Gastroesophageal sphincter (tissue), 4 donors: ENCODE data around the gene COL5A2. TPM values are rescaled to one million over a fixed set of nuclear protein-coding genes. Genes with fewer than 3 reads are reported as not detected.

Source experiments
- ATAC-seq: fragments of 150-250 bp; one replicate; pipeline ENCODE4 v1.9.1; 2016; ENCODE audit warnings: mild to moderate bottlenecking, moderate library complexity
- H3K27ac ChIP-seq, 4 donors: fragments of 200-600 bp; sonication (generic) in 3 of 4; 1 replicate in 3 of 4; 2 replicates in 1 of 4; pipeline ENCODE4 v1.5.1; 2016 to 2019
- H3K27me3 ChIP-seq: fragments of 200-600 bp; sonication (generic); one replicate; pipeline ENCODE4 v1.5.1; 2019
- H3K36me3 ChIP-seq, 2 donors: fragments of 200-600 bp; sonication (generic); one replicate each; pipeline ENCODE4 v1.5.1; 2019; ENCODE audit warnings: control low read depth in 1 of 2
- H3K4me1 ChIP-seq, 3 donors: fragments of 200-600 bp; sonication (generic); 1 replicate in 2 of 3; 2 replicates in 1 of 3; pipeline ENCODE4 v1.5.1; 2016 to 2019; ENCODE audit warnings: control low read depth in 2 of 3
- H3K4me3 ChIP-seq, 2 donors: fragments of 200-600 bp; sonication (generic); one replicate each; pipeline ENCODE4 v1.5.1; 2019; ENCODE audit warnings: mild to moderate bottlenecking in 1 of 2, moderate library complexity in 1 of 2
- H3K9me3 ChIP-seq, 3 donors: fragments of 200-600 bp; sonication (generic); one replicate each; pipeline ENCODE4 v1.5.1; 2017 to 2019; ENCODE audit warnings: control low read depth in 2 of 3
- CTCF ChIP-seq, 4 experiments: fragments of 200-600 bp in 2 of 4; fragments of 450-650 bp in 2 of 4; sonication (generic) in 1 of 4; IDR thresholded peaks; one replicate each; pipeline ENCODE4 v1.5.1; 2017 to 2019; ENCODE audit warnings: antibody characterized with exemption in 4 of 4, mild to moderate bottlenecking in 2 of 4, moderate library complexity in 2 of 4
- EP300 ChIP-seq: sonication (generic); formaldehyde crosslinking; IDR thresholded peaks from one replicate; pipeline ENCODE4 v1.6.1; 2017; ENCODE audit warnings: antibody characterized with exemption, mild to moderate bottlenecking
- POLR2A ChIP-seq, 2 donors: fragments of 450-650 bp; IDR thresholded peaks; one replicate each; pipeline ENCODE4 v1.6.1; 2017; ENCODE audit warnings: antibody characterized with exemption in 2 of 2, mild to moderate bottlenecking in 2 of 2, moderate library complexity in 1 of 2
- POLR2AphosphoS5 ChIP-seq: sonication (generic); formaldehyde crosslinking; IDR thresholded peaks from one replicate; pipeline ENCODE4 v1.6.1; 2017; ENCODE audit warnings: antibody characterized with exemption
- WGBS, 2 donors: methylation state at CpG; one replicate each; pipeline ENCODE4 v1.1.5; 2018; ENCODE audit warnings: low coverage in 1 of 2; 5-methylcytosine and 5-hydroxymethylcytosine counted together
- total RNA-seq, 4 donors: library from RNA; depleted of rRNA; stranded (reverse); fragments of >200 nt; gene quantifications; one replicate each; pipeline ENCODE4 v1.1.0, GENCODE V29; 2016

COL5A2 gene
- total RNA-seq, 4 donors from 2014 or later: 57.3 to 104 (median 80.9) TPM

- Histone ChIP-seq H3K27ac (no peak overlapping the region), H3K36me3 (peaks cover 2 to 64% of the 10 kb centered on the region in 2 donors), H3K9me3 (no peaks in the 10 kb centered on the region), H3K4me1 (peaks cover 0 to 9% (median 0%) of the 10 kb centered on the region in 3 donors), H3K4me3 (no peak overlapping the region), H3K27me3 (no peaks in the 10 kb centered on the region)
- TF ChIP-seq CTCF (IDR thresholded peaks at IDR 0.05): no peak
- no peak for TF ChIP-seq POLR2A (IDR thresholded peaks at IDR 0.05)
- no peak for TF ChIP-seq POLR2AphosphoS5
- no peak for TF ChIP-seq EP300
- WGBS, 2 donors: 55 to 71% methylated on average over 1 to 3 of the region's 3 CpGs
- ATAC-seq: no peak
Observed at GRCh38 chr2:189076120-189076519, 103.4 kb downstream of the COL5A2 start.

GRCh38 chr2:189074506-189074905, 105.1 kb downstream of the COL5A2 start:
- Histone ChIP-seq H3K9me3 (no peaks in the 10 kb centered on the region), H3K4me1 (peaks cover 0 to 15% (median 0%) of the 10 kb centered on the region in 3 donors), H3K4me3 (no peak overlapping the region), H3K27me3 (no peaks in the 10 kb centered on the region), H3K36me3 (peaks cover 0 to 69% of the 10 kb centered on the region in 2 donors), H3K27ac (no peak overlapping the region)
- TF ChIP-seq POLR2AphosphoS5 (no peak), POLR2A (IDR thresholded peaks at IDR 0.05) (no peak), EP300 (no peak), CTCF (IDR thresholded peaks at IDR 0.05) (no peak)
- ATAC-seq: no peak
- 64 to 68% methylated on average over 3 of the region's 3 CpGs for WGBS, 2 donors

GRCh38 chr2:189072036-189072435, 107.5 kb downstream of the COL5A2 start:
- no peak for ATAC-seq
- Histone ChIP-seq H3K4me3 (no peak overlapping the region), H3K36me3 (peaks cover 0 to 60% of the 10 kb centered on the region in 2 donors), H3K4me1 (peaks cover 0 to 15% (median 0%) of the 10 kb centered on the region in 3 donors), H3K27ac (no peak overlapping the region), H3K27me3 (no peaks in the 10 kb centered on the region), H3K9me3 (no peaks in the 10 kb centered on the region)
- TF ChIP-seq EP300: no peak
- no peak for TF ChIP-seq CTCF (IDR thresholded peaks at IDR 0.05)
- no peak for TF ChIP-seq POLR2A (IDR thresholded peaks at IDR 0.05)
- TF ChIP-seq POLR2AphosphoS5: no peak
- WGBS, 2 donors: 88 to 89% methylated on average over 1 of the region's 1 CpG

- H3K36me3 ChIP-seq: peaks cover 4 to 71% of the 10 kb centered on the region in 2 donors
- ATAC-seq: no peak
- H3K4me3 ChIP-seq: no peak overlapping the region
- H3K27me3 ChIP-seq: no peaks in the 10 kb centered on the region
- TF ChIP-seq POLR2A (IDR thresholded peaks at IDR 0.05): no peak
- no peak for TF ChIP-seq CTCF (IDR thresholded peaks at IDR 0.05)
- TF ChIP-seq EP300: no peak
- no peak for TF ChIP-seq POLR2AphosphoS5
- H3K27ac ChIP-seq: no peak overlapping the region
- H3K4me1 ChIP-seq: peaks cover 0 to 6% (median 0%) of the 10 kb centered on the region in 3 donors
- no peaks in the 10 kb centered on the region for H3K9me3 ChIP-seq
Observed at GRCh38 chr2:189069855-189070619, 109.5 kb downstream of the COL5A2 start.

GRCh38 chr2:189066037-189066436, 113.5 kb downstream of the COL5A2 start:
- TF ChIP-seq POLR2AphosphoS5 (no peak), EP300 (no peak), POLR2A (IDR thresholded peaks at IDR 0.05) (no peak), CTCF (IDR thresholded peaks at IDR 0.05) (no peak)
- ATAC-seq: no peak
- Histone ChIP-seq H3K36me3 (peaks cover 7 to 71% of the 10 kb centered on the region in 2 donors), H3K9me3 (no peaks in the 10 kb centered on the region), H3K27ac (no peak overlapping the region), H3K4me1 (peaks cover 0 to 6% (median 0%) of the 10 kb centered on the region in 3 donors), H3K4me3 (no peak overlapping the region), H3K27me3 (no peaks in the 10 kb centered on the region)
